SK-N-SH (cell line): ENCODE data around the gene MANEAL. TPM values are rescaled to one million over a fixed set of nuclear protein-coding genes. Genes with fewer than 3 reads are reported as not detected.

Experiments used
- CTCF ChIA-PET: fragments of 300-600, 350-600 bp; formaldehyde crosslinking; extraction: SDS; loops from one replicate; lab custom pipeline; 2021; lab: Yijun Ruan, JAX
- POLR2A ChIA-PET: fragments of 350-600 bp; sonication (Branson Sonifier 250); formaldehyde crosslinking; extraction: SDS; loops from one replicate; lab custom pipeline; 2020; ENCODE audit warnings: antibody characterized with exemption, inconsistent platforms; lab: Yijun Ruan, JAX
- DNase-seq: peaks from one replicate; pipeline ENCODE4 v3.0.0; 2012
- H2AFZ ChIP-seq: fragments of 200-600 bp; sonication (generic); 2 replicates; pipeline ENCODE4 v1.8.1; 2016; ENCODE audit warnings: antibody characterized with exemption, mild to moderate bottlenecking, low read depth
- H3F3A ChIP-seq: fragments of 200-600 bp; sonication (generic); replicated peaks from 2 replicates; pipeline ENCODE3; 2016; ENCODE audit warnings: antibody characterized with exemption, mild to moderate bottlenecking; ENCODE audit not compliant: insufficient read depth
- H3K27ac ChIP-seq, 2 experiments: fragments of 200-500 bp in 1 of 2; fragments of 200-600 bp in 1 of 2; sonication (Bioruptor generic) in 1 of 2; sonication (generic), shearing (Covaris generic) in 1 of 2; 2 replicates each; pipeline versions ENCODE4 v1.5.1 to v1.6.1; 2014 to 2016; ENCODE audit warnings: low read depth in 2 of 2, inconsistent platforms in 1 of 2, low read length in 1 of 2, mild to moderate bottlenecking in 1 of 2, mixed read lengths in 1 of 2
- H3K27me3 ChIP-seq: fragments of 200-600 bp; sonication (generic), shearing (Covaris generic); 2 replicates; pipeline ENCODE4 v1.6.1; 2016; ENCODE audit warnings: mixed run types; ENCODE audit not compliant: insufficient read depth
- H3K36me3 ChIP-seq, 2 experiments: fragments of 200-500 bp in 1 of 2; fragments of 200-600 bp in 1 of 2; sonication (Bioruptor generic) in 1 of 2; sonication (generic) in 1 of 2; replicated peaks in 1 of 2; 2 replicates each; pipeline versions ENCODE3 to v1.5.1; 2014 to 2016; ENCODE audit warnings: low read length in 1 of 2, mild to moderate bottlenecking in 1 of 2; ENCODE audit not compliant: insufficient read depth in 2 of 2, control insufficient read depth in 1 of 2
- H3K4me1 ChIP-seq, 2 experiments: fragments of 200-500 bp in 1 of 2; fragments of 200-600 bp in 1 of 2; sonication (Bioruptor generic) in 1 of 2; sonication (generic), shearing (Covaris generic) in 1 of 2; 2 replicates each; pipeline versions ENCODE4 v1.5.1 to v1.6.1; 2014 to 2016; ENCODE audit warnings: low read depth in 1 of 2, low read length in 1 of 2, mixed run types in 1 of 2; ENCODE audit not compliant: insufficient read depth in 2 of 2, control insufficient read depth in 1 of 2
- H3K4me2 ChIP-seq: fragments of 200-600 bp; sonication (generic), shearing (Covaris generic); 2 replicates; pipeline ENCODE4 v1.6.1; 2017; ENCODE audit warnings: mixed run types
- H3K4me3 ChIP-seq, 2 experiments: fragments of 200-500 bp in 1 of 2; fragments of 200-600 bp in 1 of 2; sonication (Bioruptor generic) in 1 of 2; sonication (generic), shearing (Covaris generic) in 1 of 2; 2 replicates each; pipeline versions ENCODE4 v1.5.1 to v1.8.1; 2014 to 2016; ENCODE audit warnings: low read depth in 2 of 2, inconsistent platforms in 1 of 2, low read length in 1 of 2, mild to moderate bottlenecking in 1 of 2, mixed read lengths in 1 of 2, moderate library complexity in 1 of 2
- H3K79me2 ChIP-seq: fragments of 200-600 bp; sonication (generic); 2 replicates; pipeline ENCODE4 v1.8.1; 2017; ENCODE audit warnings: mild to moderate bottlenecking; ENCODE audit not compliant: insufficient read depth
- H3K9ac ChIP-seq: fragments of 200-600 bp; sonication (generic); 2 replicates; pipeline ENCODE4 v1.6.1; 2017; ENCODE audit warnings: mixed run types
- H3K9me2 ChIP-seq: fragments of 200-600 bp; sonication (generic); 2 replicates; pipeline ENCODE4 v1.6.1; 2017; ENCODE audit warnings: mixed run types
- H3K9me3 ChIP-seq: fragments of 200-600 bp; sonication (generic); 2 replicates; pipeline ENCODE4 v1.6.1; 2017; ENCODE audit warnings: mixed run types, mild to moderate bottlenecking, moderate library complexity
- H4K20me1 ChIP-seq: fragments of 200-600 bp; sonication (generic); 2 replicates; pipeline ENCODE4 v1.6.1; 2017; ENCODE audit warnings: mild to moderate bottlenecking, mixed run types; ENCODE audit not compliant: insufficient read depth
- CTCF ChIP-seq: fragments of 200-600 bp; sonication (generic); IDR thresholded peaks from 2 replicates; pipeline ENCODE4 v1.6.1; 2017; ENCODE audit warnings: antibody characterized with exemption, mild to moderate bottlenecking, moderate library complexity
- ELF1 ChIP-seq: IDR thresholded peaks from 2 replicates; pipeline ENCODE4 v1.4.0; 2012
- EZH2phosphoT487 ChIP-seq: fragments of 200-600 bp; sonication (generic); IDR thresholded peaks from 2 replicates; pipeline ENCODE4 v1.6.1; 2017; ENCODE audit warnings: low read depth, mixed run types, mild to moderate bottlenecking, antibody characterized with exemption, moderate library complexity, borderline replicate concordance
- FOSL2 ChIP-seq: IDR thresholded peaks from 2 replicates; pipeline ENCODE4 v1.4.0; 2012; ENCODE audit warnings: low read depth, mild to moderate bottlenecking, moderate library complexity, borderline replicate concordance
- FOXJ3 ChIP-seq: sonication (generic); formaldehyde crosslinking; IDR thresholded peaks from 2 replicates; pipeline ENCODE4 v1.5.1; 2020; ENCODE audit warnings: mild to moderate bottlenecking, missing genetic modification reagents
- GATA2 ChIP-seq: sonication (generic); formaldehyde crosslinking; IDR thresholded peaks from 2 replicates; pipeline ENCODE4 v1.5.0; 2020; ENCODE audit warnings: mild to moderate bottlenecking, missing genetic modification reagents
- IRF3 ChIP-seq: fragments of 150-350 bp; IDR thresholded peaks from 2 replicates; pipeline ENCODE4 v1.6.1; 2016; ENCODE audit warnings: mild to moderate bottlenecking, low read depth, low read length
- JUND ChIP-seq: IDR thresholded peaks from 2 replicates; pipeline ENCODE4 v1.4.0; 2012
- MAX ChIP-seq: IDR thresholded peaks from 2 replicates; pipeline ENCODE4 v1.4.0; 2012; ENCODE audit warnings: low read depth
- MEF2A ChIP-seq: IDR thresholded peaks from 2 replicates; pipeline ENCODE4 v1.4.0; 2012; ENCODE audit warnings: low read depth, borderline replicate concordance
- PBX3 ChIP-seq: IDR thresholded peaks from 2 replicates; pipeline ENCODE4; 2012
- POLR2AphosphoS5 ChIP-seq: IDR thresholded peaks from 2 replicates; pipeline ENCODE4 v1.6.1; 2012; ENCODE audit warnings: low read depth, low read length
- REST ChIP-seq: IDR thresholded peaks from 2 replicates; pipeline ENCODE4 v1.6.1; 2012; ENCODE audit warnings: mild to moderate bottlenecking, low read depth, low read length, moderate library complexity
- RFX5 ChIP-seq: IDR thresholded peaks from 2 replicates; pipeline ENCODE4 v1.6.1; 2012; ENCODE audit warnings: mild to moderate bottlenecking, improper control_type of control experiment, low read length
- RXRA ChIP-seq: IDR thresholded peaks from 2 replicates; pipeline ENCODE4 v1.4.0; 2012; ENCODE audit warnings: low read depth, mild to moderate bottlenecking, borderline replicate concordance
- SIN3A ChIP-seq: IDR thresholded peaks from 2 replicates; pipeline ENCODE4 v1.6.1; 2012; ENCODE audit warnings: low read depth, mild to moderate bottlenecking, low read length, moderate library complexity, borderline replicate concordance
- TCF12 ChIP-seq: IDR thresholded peaks from 2 replicates; pipeline ENCODE4 v1.4.0; 2012
- TEAD4 ChIP-seq: IDR thresholded peaks from 2 replicates; pipeline ENCODE4 v1.4.0; 2012; ENCODE audit warnings: mild to moderate bottlenecking, borderline replicate concordance; ENCODE audit not compliant: insufficient read depth
- USF2 ChIP-seq: fragments of 150-350 bp; IDR thresholded peaks from 2 replicates; pipeline ENCODE4 v1.6.1; 2017; ENCODE audit warnings: antibody characterized with exemption, low read length, low read depth, borderline replicate concordance
- YY1 ChIP-seq: IDR thresholded peaks from 2 replicates; pipeline ENCODE4 v1.4.0; 2012; ENCODE audit warnings: low read depth, mild to moderate bottlenecking
- WGBS: methylation state at CpG from one replicate; pipeline ENCODE4 v1.1.6; 2017; ENCODE audit warnings: low lambda C conversion rate; 5-methylcytosine and 5-hydroxymethylcytosine counted together
- polyA plus RNA-seq, 3 experiments: library from polyadenylated mRNA; depleted of rRNA; stranded (reverse); fragments of >200 nt; gene quantifications; 2 replicates each; pipeline ENCODE4 v1.2.3, GENCODE V29; 2012

Gene MANEAL
- polyA plus RNA-seq, 1 of the 3 experiments (the other 2 are of a cell fraction), result 2.7 TPM

GRCh38 chr1:37759451-37759850 lies 34.2 kb upstream of the MANEAL start:
- Histone ChIP-seq H3K4me3 (no peak overlapping the region), H3K9ac (no peak overlapping the region), H3F3A (no peaks in the 10 kb centered on the region), H4K20me1 (0 out of 2 replicates have a peak, but pooled peaks cover 3% of the 10 kb centered on the region), H3K4me1 (peaks cover 0 to 2% of the 10 kb centered on the region in 2 experiments; a peak in 1 of 4 replicates), H2AFZ (no peak overlapping the region), H3K27me3 (peaks cover 19% of the 10 kb centered on the region), H3K79me2 (no peaks in the 10 kb centered on the region), H3K9me2 (no peaks in the 10 kb centered on the region), H3K4me2 (no peak overlapping the region), H3K9me3 (no peaks in the 10 kb centered on the region), H3K36me3 (no peaks in the 10 kb centered on the region), H3K27ac (no peak overlapping the region)
- POLR2A ChIA-PET, result no interaction called here
- TF ChIP-seq FOXJ3 (CRISPR knock-in tag) (no peak), EZH2phosphoT487 (no peak), RXRA (no peak), USF2 (no peak), MAX (no peak), RFX5 (no peak), FOSL2 (no peak), YY1 (no peak), IRF3 (no peak), SIN3A (no peak), POLR2AphosphoS5 (no peak), TCF12 (no peak), GATA2 (CRISPR knock-in tag) (no peak), REST (no peak), CTCF (no peak), MEF2A (no peak), PBX3 (no peak), TEAD4 (no peak), JUND (no peak), ELF1 (no peak)
- 28% methylated on average over 2 of the region's 2 CpGs for WGBS
- CTCF ChIA-PET, result interaction anchor here (1.4 kb wide), 1 partner anchor 12 kb away, joined by 5 read pairs; no protein-coding TSS in a partner anchor
- DNase-seq, result no peak
